NOMO-1 treated with DMSO at 0.1 percent for 48 hours (cell line): ENCODE data around the gene CYBA.
"Not testable (repeated sequence)": the region's sequence is repeated elsewhere in the genome, so short reads cannot be mapped to it uniquely, and the experiment has no call there.

Source experiments
- DNase-seq: peaks from one replicate; lab custom pipeline; 2025; ENCODE audit not compliant: unreplicated experiment; lab: John Stamatoyannopoulos, UW

CYBA gene

DNA sequence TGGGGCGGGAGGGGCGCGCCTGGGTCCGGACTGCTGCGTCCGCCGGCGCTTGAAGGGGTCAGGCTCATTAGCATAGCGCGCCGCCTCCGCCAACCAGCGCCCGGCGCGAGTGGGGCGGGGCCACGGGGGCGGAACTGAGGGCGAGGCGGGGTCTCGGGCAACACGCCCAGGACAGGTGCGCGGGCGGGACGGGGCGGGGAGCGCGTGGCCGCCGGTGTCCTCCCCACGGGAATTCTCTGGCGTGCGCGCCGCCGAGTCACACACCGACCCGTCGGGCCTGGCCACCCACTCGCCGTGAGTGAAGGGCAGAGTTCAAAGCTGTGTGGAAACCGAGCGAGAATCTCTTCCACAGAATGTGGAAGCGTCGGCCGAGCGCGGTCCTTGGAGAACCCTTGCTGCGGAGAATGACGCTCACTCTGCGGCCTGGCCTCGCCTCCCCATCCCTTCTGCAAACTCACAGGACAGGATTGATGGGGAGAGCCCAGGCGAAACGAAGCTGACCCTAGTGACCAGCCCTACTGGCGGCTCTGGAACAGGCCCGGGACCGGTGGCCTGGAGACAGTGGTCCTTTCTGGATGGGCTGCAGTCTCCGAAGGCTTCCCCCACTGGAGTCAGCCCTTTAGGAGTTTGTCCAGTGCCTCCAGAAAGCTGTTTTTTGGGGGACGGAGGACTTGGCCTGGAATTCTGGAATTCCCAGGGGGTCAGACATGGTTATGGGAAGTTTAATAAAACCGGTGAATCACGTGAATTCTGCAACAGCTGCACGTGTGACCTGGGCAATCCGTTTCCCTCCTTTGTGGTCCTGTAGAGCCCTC is 35.8 kb upstream of the CYBA start, which contains the start of gene SNAI3:
TSS of gene SNAI3 (minus strand) at position 69 of the 815 bp plus-strand sequence. CDS start 101 bp downstream, outside the sequence.
- peak; percentile 73 for DNase-seq

DNA sequence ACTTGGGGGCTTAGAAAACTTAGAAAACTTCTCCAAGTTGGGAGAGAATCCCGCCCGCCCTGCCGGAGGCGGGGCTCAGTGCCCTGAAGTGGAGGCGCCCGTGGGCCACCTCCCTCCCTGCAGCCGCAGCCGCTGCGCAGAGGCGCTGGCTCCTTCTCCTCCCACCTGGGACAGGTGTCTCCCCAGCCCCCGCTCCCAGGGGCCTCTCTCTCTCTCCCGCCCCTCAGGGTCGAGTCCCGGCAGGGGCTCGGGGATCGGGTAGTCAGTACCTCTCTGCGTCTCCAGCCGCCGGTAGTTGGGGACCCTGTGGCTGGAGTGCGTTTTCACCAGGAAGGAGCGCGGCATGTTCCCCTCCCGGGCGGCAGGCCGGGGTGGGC is 35.2 kb upstream of the CYBA start:
- DNase-seq: no peak

DNA sequence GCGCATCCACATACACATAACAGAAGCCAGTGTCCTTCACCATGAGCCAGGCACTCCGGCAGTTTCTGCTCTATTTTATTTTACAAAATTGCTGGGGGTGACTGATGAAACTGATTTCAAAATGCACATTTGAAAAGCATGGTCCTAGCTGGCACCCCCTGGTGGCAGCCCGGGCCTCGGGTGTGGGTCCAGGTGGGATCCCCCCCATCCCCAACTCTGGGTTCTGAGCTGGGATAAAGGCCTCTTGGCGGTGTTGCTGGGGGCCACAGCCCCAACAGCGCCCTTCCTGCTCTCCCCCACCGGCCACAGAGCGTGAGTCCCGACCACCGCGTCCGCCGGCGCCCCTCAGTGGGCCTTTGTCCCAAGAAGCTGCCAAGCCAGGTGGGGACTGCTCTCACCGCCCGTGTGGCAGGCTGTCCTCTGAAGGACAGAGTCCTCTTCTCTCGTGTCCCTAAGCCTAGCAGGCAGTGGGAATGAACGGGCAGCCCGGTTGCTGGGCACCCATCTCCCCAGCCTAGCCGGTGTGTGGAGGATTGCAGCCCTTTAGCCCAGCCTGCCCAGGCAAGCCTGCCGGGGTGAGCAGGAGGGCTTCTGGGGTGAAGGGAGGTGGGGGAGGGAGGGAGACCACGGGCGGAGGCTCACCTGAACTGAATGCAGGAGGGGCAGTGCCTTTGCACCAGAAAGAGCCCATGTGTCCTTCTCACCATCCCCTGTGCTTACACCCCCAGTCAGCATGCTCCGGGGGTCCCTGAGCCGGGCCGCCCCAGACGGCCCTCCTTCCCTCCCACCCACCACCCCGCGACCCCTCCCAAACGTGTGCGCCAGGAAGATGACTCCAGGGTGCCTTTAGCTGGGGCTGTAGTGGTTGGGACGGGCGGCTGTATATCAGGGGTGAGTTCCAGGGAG is 34.6 kb upstream of the CYBA start:
- DNase-seq: peak; percentile 79

DNA sequence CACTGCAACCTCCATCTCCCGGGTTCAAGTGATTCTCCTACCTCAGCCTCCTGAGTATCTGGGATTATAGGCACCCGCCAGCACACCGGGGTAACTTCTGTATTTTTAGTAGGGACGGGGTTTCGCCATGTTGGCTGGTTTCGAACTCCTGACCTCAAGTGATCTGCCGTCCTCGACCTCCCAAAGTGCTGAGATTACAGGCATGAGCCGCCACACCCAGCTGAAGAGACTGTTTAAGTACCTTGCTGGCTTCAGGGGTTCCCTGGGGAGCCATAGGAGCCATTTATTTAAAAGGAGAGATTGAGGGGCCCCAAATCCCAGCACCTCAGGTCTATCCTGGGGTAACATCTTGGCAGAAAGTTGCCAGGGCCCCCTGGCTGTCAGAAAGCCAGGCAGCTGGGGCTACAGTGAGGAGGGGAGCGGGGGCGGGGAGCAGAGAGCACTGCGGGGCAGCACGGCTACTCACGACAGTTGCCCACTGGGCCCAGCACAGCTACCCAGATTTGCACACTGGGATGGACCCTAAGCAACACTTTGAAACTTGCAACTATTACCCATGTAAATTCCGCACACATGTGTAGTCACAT is 33.8 kb upstream of the CYBA start:
- DNase-seq: no peak

DNA sequence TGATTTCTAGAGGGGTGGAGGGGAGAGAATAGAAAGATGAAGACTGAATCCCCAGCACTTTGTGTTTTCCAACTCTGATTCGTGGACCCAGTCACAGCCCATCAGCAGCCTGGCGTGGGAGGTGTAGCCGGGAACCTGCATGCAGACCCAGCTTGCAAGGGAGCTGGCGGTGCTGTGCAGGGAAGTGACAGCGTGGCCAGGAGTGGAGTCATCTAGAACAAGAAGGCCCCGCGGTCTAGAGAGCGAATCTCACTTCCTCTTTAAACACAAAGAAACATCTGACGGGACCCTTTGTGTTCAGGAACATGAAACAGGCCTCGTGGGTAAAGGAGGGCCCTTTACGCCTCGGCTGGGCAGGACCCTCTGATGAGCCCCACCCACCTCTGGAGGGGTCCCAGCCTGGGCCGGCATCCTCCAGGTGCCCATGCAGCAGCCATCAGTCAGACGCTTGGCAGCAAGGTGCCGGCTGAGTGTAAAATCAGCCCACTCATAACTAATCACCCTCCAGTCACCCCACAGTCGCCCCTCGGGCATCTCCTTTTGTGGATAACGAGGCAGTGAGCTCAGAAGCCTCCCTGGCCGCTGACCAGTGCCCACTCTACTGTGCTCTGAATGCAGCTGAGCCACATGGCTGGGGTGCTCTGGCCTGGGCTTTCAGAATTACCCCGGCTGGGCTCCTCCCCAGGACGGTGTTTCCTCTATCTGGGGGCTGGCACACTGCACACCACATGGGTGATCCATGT is 31.0 kb upstream of the CYBA start:
- DNase-seq: peak; percentile 98

DNA sequence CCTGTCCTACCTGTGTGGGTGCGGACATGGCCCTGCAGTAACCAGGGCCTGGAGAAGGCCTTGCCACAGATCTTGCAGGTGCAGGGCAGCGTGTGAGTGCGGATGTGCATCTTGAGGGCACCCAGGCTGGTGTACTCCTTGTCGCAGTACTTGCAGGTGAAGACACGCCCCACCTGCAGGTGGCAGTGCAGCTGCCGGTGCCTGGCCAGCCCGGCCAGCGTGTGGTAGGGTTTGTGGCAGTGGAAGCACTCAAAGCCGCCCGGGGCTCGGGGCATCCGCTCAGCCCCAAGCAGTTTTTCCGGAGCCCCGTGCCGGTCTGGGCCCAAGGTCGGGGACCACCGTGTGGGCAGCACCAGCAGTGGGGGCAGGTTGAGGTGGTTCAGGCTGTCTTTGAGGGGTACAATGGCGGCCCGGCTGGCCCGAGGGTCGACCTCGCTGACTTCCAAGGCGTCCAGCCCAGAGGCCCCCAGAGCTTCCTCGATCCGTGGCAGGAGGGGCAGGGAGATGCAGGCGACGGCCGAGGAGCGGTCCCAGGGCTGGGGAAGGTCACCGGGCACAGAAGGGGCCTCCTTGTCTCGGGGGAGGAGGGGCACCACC is 30.3 kb upstream of the CYBA start:
- peak; percentile 23 for DNase-seq

DNA sequence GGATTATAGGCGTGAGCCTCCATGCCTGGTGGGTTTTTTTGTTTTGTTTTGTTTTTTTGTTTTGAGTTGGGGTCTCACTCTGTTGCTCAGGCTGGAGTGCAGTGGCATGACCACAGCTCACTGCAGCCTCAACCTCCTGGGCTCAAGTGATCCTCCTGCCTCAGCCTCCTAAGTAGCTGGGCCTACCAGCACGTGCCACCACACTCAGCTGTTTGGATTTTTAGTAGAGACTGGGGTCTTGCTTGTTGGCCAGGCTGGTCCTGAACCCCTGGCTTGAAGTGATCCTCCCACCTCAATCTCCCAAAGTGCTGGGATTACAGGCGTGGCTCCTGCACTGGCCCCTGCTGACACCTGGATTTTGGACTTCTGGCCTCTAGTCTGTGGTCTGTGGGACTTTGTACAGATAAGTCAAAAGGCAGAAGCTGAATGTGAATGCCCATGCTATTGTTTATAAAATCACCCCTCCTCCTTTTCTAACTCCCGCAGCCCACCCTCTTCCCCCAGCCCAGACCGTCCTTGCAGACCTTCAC is 29.8 kb upstream of the CYBA start:
- no peak for DNase-seq

DNA sequence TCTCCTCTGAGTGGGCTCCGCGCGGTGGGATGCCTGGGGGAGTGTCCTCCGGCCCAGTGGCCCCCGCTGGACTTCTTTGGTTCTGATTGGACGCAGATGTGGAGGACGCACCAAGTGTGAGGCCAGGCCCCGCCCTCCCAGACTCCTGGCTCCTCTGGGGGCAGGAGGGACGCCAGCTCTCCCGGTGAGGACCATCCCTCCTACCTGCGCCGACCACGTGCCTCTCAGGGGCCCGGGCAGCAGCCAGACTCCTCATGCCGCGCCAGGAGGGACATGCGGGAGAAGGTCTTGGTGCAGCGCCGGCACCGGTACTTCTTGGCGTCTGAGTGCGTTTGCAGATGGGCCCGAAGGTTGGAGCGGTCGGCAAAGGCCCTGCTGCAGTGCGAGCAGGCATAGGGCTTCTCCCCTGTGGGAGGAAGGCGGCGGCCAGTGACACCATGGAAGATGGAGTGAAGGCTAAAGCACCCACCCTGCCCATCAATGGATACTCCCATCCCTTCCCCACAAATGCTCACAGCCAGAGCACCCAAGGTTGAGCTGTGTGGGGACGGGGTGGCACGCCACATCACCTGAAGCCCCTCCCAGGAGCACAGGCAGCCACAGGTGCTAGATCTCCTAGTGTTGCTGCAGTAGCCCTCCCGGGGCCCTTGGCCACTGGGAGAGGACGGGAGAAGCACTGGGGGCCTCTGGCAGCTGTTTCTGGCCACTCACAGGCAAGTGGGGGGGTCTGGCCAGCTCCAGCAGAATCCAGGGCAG is 27.5 kb upstream of the CYBA start:
- no peak for DNase-seq

DNA sequence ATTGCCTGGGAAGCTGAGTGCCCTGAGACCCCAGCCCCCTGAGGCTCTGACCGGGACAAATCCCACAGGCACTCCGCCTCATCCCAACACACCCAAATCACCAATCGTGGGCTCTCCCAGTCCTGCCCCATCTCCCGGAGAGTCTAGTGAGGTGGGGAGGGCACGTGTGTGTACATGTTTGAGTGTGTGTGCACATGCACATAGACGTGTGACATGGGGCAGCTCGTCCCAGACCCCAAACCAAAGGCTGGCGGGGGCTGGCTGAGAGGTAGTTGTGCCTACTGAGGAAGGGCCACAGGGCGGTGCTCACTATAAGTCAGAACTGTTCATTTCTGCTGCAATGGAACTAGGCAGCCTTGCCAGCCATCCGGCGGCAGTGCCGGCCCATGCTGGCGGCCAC is 26.9 kb upstream of the CYBA start:
- DNase-seq: no peak

DNA sequence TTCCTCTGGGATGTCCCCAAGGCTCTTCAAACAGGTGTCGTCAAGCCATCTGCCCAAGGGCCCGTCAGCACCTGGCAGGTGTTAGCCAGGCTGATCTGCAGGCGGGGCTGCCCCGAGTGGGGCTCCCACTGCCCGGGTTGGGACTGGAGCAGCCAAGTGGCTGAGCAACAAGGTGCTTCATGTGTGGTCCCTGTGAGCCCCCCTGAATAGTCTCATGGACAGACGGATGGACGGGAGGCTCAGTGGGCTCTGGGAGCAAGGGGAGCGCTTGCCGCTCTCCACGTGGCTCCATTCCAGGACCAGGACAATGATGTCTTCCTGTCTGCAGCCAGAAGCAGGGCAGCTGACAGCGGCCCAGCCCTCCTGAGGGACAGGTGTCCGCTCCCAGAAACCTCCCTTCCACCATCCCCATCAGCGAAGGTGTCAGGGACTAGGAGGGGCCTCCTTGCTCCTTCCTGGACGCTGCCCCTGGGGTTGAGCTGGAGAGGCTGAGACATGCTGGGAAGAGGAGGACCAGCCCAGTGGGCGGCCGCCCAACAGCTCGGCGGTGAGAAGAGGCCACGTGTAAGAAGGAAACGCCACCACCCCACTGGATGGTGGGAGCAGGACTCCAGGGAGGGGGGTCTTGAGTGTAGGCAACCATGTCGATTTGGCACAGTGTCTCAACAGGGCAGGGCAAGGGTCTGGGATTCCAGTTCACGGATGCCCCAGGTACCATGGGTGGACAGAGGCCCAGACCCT is 25.8 kb upstream of the CYBA start:
- DNase-seq: no peak

DNA sequence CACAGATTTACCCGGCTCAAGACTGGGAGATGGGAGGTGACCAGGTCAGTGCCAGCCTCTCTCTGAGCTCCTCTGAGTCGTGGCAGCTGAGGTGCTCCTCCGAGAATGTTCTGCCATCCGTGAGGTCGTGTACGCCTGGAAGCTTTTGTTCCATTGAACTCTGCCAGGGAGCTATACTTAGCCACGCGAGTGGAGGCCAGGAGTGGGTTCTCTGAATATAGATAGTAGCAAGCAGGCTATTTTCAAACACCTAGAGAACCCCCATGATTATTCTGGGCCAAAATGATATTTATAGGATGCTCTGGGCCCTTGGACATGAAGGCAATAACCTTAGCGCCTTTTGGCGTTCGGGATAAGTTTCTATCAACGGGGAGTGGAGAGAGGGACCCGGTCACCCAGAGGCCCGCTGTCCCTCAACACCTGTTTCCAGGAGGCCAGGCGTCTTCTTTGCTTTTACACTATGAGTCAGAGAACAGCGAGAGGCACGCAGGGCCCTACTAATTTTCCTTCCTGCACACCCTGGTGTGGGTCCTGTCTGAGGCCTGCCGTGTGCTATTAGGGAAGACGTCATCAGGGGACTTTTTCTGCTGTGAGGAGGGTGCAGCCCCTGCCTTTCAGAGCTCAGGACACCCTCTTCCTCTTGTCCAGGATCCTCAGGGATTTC is 23.0 kb upstream of the CYBA start:
- no peak for DNase-seq

DNA sequence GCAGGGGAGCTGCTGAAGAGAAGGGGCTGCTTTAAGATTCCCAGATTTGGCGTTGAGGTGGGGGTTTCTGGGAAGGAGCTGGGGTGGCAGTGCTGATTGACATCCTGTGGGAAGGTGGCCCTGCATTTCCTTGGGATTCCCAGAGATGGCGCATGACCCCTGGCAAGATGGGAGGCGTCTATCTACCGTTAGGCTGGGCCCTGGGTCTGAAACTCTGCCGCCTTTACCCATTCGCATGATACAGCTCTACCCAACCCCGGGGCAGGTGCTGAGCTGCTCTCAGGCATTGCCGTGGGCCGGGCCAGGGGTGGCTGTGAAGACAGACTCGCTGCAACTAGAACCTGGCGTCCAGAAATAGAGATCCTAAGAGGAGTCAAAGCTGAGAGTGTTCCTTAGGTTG is 21.9 kb upstream of the CYBA start:
- DNase-seq: no peak

DNA sequence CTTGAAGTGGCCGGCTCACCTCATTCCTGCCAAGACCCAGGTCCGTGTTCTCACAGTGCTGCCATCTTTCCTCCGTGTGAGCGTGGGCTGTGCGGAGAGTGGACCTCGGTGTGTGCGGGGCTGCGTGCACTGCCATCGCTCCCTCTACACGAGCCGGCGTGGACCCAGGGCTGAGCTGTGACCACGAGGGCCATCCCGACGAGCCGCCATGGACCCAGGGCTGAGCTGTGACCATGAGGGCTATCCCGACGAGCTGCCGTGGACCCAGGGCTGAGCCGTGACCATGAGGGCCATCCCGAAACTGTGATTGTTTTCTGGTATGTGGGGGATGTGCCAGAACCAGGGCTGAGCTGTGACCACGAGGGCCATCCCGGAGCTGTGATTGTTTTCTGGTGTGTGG is 21.0 kb upstream of the CYBA start:
- DNase-seq: no peak

DNA sequence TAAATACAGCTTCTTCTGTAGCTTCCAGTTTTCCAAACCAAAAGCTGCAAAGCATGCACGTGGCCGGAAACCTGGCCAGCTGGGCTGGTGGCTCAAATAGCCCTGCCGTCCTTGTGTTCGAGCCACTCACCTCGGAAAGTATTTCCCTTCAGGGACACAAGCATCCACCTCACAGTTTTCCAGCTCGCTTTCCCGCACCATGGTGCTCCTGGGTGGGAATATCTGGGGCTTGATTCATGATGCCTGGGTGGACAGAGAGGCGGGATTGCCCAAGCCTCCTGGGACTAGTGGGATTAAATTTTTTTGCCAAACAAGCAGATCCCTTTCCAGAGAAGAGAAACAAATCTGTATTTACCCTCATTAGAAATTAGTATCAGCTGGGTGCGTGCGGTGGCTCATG is 19.1 kb upstream of the CYBA start:
- DNase-seq: no peak

DNA sequence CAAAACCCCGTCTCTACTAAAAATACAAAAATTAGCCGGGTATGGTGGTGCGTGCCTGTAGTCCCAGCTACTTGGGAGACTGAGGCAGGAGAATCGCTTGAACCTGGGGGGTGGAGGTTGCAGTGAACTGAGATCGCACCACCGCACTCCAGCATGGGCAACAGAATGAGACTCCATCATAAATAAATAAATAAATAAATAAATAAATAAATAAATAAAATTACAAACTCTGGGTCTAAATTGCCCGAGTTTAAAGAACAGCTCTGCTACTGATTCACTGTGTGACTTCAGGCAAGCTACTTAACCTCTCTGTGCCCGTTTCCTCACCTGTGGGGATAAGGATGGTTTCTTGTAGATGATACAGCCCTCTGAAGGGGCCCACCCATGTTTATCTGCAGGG is 18.6 kb upstream of the CYBA start:
- not testable (repeated sequence) for DNase-seq

DNA sequence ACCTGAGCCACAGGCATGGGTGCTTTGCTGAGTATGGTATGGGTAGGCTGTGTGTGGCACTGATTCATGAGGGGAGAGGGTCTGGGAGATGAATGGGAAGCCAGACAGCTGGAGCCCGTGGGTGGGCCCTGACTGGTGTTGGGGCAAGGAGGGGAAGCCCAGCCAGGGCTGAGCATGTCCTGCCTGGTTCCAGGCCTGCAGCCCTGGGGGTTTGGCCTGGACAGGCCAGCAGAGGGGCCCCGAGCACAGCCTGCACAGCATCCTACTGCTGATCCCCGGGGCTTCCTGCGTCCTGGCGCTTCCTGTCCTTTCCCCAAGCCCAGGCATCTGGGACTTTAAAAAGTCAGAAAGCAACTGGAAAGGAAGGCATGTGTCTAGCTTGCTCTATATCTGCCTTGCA is 16.6 kb upstream of the CYBA start:
- no peak for DNase-seq

DNA sequence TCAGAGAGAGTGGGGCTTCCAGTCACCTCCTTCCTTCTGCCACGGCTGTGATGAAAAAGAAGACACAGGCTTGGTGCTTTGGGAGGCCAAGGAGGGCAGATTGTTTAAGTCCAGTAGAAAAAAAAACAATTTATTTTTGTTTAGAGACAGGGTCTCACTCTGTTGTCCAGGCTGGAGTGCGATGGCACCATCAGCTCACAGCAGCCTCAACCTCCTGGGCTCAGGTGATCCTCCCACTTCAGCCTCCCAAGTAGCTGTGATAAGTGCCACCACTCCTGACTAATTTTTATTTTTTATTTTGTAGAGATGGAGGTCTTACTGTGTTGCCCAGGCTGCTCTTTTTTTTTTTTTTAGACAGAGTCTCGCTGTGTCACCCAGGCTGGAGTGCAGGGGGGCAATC is 14.7 kb upstream of the CYBA start:
- DNase-seq: no peak

DNA sequence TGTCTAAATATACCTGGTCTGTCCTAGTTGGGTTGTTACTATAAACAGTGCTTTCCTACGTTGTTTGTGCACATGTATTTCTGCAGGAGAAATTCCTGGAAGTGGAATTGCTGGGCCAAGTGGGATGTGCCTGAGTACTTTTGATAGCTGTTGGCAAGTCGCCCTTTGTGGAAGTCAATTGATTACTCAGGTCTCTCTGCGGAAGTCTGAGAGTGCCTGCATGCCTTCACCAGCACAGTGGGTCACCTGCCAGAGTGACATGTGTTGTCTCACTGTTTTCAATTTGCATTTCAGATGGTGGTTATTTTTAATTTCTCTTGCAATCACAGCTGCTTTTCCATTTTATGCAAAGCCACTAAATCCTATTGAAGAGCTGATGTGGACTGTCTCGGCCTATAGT is 14.3 kb upstream of the CYBA start:
- DNase-seq: no peak
